ENCODE data around the gene MMP14. TPM values are rescaled to one million over a fixed set of nuclear protein-coding genes. Genes with fewer than 3 reads are reported as not detected.

The MMP14 gene
- total and polyA plus RNA-seq, 9 of the 15 experiments (the other 6 are each of a cell fraction or from before 2014, with no cell fraction given): 0.36 to 5.8 (median 1.3) TPM; not detected in 2

DNA sequence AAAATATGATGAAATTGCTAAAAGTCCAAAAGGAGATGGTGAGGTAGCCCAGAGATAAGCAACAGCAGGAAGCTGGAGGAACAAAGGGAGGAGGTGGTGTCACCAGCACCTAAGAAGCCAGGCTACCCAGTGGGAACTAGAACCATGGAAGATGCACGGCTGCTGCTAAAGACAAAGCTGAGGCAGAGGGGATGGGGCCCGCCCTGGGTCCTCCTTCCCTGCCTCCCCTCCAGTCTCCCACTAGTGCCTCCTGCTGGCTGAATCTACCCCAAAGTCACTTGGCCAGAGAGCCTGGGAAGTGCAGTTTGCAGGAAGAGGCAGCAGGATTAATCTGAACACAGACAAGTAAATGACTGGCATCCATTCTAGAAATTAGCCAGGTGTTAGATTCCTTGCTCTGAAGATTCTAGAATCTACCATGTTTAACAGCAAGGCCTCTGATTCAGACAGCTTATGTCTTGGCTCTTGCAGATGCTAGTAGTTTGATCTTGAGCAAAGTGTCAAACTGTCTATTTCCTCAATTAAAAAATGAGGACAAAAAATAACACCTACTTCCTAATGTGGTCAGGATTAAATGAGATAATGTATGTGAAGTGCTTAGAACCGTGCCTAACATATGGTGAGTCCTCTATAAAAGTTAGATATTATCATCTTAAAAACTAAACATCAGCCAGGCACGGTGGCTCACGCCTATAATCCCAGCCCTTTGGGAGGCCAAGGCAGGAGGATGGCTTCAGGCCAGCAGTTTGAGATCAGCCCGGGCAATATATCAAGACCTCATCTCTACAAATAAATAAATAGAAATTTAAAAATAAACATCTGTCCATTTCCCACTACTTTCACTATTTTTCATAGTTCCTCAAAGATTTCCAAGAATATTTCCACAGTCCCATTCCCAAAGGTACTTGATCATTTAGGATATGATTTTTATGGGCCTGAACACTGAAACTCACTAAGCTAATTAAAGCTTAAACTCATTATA, 29.3 kb downstream of the MMP14 start (continued):
- TF ChIP-seq RCOR1 (IDR thresholded peaks at IDR 0.05; ENCODE audit: borderline replicate concordance in 1 of 2, low read depth in 2 of 2, low read length in 2 of 2) (peak in 1 of 2 experiments; percentile 47; a peak in 1 of 4 replicates), XRCC5 (IDR thresholded peaks at IDR 0.05; ENCODE audit: low read depth, low read length) (0 out of 2 replicates have a peak, but pooled peaks have one; percentile 43), ARNT (IDR thresholded peaks at IDR 0.05) (no peak), CCAR2 (IDR thresholded peaks at IDR 0.05; ENCODE audit: low read depth, low read length) (no peak), SOX6 (IDR thresholded peaks at IDR 0.05) (0 out of 2 replicates have a peak, but pooled peaks have one; percentile 31), ZNF217 (CRISPR knock-in tag; IDR thresholded peaks at IDR 0.05) (no peak)
- TF ChIP-seq, protein P1, sequence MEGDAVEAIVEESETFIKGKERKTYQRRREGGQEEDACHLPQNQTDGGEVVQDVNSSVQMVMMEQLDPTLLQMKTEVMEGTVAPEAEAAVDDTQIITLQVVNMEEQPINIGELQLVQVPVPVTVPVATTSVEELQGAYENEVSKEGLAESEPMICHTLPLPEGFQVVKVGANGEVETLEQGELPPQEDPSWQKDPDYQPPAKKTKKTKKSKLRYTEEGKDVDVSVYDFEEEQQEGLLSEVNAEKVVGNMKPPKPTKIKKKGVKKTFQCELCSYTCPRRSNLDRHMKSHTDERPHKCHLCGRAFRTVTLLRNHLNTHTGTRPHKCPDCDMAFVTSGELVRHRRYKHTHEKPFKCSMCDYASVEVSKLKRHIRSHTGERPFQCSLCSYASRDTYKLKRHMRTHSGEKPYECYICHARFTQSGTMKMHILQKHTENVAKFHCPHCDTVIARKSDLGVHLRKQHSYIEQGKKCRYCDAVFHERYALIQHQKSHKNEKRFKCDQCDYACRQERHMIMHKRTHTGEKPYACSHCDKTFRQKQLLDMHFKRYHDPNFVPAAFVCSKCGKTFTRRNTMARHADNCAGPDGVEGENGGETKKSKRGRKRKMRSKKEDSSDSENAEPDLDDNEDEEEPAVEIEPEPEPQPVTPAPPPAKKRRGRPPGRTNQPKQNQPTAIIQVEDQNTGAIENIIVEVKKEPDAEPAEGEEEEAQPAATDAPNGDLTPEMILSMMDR (IDR thresholded peaks at IDR 0.05 in 2 of 3, conservative IDR thresholded peaks at IDR 0.05 in 1 of 3; ENCODE audit: insufficient read depth in 2 of 3, low read depth in 1 of 3, low read length in 3 of 3): peak; percentile 69 to 84 (median 75)

Measured in K562 (cell line).